Measurements from ENCODE around the gene DLGAP3. TPM values are rescaled to one million over a fixed set of nuclear protein-coding genes. Genes with fewer than 3 reads are reported as not detected.

Gene DLGAP3
- total RNA-seq, 1 experiment from 2014 or later: 1.0 TPM

DNA sequence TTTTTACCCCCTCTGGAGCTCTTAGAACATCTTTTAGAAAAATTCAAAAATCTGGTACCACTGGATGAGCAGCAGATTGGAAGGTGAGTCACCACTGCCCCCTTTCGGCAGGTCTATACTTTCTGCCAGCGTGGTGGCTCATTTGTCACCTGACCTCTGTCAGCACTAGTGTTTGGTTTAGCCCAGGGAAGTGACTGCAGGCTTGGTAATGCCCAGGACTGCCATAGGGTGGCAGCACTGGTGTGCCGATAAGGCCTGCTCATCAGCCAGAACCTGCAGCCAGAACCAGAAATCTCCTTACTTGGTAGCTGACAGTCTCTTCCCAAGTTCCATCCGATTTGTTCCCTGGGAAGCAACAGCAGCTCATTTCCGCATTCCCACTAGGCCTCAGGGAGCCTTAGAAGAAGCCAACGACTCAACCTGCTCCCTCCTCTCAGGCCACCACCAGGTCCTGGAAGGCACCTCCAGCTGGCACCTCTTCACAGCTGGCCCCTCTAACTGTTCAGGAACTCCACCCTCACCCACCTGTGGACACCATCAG is 76.7 kb downstream of the DLGAP3 start:
- peak; percentile 92 for DNase-seq
- no TSS peak for BruUV-seq (replicated peaks)
- no peak overlapping the region for H3K27ac Mint-ChIP-seq (ENCODE audit: unreplicated experiment)
- CTCF ChIA-PET: interaction anchor here (0.6 to 1.3 kb wide), 6 partner anchors 22 to 684 kb away, joined by 3 to 6 read pairs (median 4); partner anchors contain the start of gene TMEM35B
- H3K4me3 Mint-ChIP-seq (ENCODE audit: low read depth, unreplicated experiment): no peak overlapping the region
- H3K36me3 Mint-ChIP-seq (ENCODE audit: insufficient read depth, unreplicated experiment): peaks cover 27% of the 10 kb centered on the region
- peaks cover 6% of the 10 kb centered on the region for H3K4me1 Mint-ChIP-seq (ENCODE audit: low read depth, unreplicated experiment)
- intact Hi-C loops (cut with micrococcal nuclease; ENCODE audit: unreplicated experiment): loop anchor here (1.0 to 10.0 kb wide), 2 partner anchors 66 to 132 kb away; partner anchors contain the start of gene TMEM35B
- no peaks in the 10 kb centered on the region for H3K9me3 Mint-ChIP-seq (ENCODE audit: low read depth, unreplicated experiment)
- TF ChIP-seq, protein P1, sequence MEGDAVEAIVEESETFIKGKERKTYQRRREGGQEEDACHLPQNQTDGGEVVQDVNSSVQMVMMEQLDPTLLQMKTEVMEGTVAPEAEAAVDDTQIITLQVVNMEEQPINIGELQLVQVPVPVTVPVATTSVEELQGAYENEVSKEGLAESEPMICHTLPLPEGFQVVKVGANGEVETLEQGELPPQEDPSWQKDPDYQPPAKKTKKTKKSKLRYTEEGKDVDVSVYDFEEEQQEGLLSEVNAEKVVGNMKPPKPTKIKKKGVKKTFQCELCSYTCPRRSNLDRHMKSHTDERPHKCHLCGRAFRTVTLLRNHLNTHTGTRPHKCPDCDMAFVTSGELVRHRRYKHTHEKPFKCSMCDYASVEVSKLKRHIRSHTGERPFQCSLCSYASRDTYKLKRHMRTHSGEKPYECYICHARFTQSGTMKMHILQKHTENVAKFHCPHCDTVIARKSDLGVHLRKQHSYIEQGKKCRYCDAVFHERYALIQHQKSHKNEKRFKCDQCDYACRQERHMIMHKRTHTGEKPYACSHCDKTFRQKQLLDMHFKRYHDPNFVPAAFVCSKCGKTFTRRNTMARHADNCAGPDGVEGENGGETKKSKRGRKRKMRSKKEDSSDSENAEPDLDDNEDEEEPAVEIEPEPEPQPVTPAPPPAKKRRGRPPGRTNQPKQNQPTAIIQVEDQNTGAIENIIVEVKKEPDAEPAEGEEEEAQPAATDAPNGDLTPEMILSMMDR (IDR thresholded peaks at IDR 0.05; ENCODE audit: unreplicated experiment): peak; percentile 97
- H3K27me3 Mint-ChIP-seq (ENCODE audit: unreplicated experiment): no peaks in the 10 kb centered on the region

DNA sequence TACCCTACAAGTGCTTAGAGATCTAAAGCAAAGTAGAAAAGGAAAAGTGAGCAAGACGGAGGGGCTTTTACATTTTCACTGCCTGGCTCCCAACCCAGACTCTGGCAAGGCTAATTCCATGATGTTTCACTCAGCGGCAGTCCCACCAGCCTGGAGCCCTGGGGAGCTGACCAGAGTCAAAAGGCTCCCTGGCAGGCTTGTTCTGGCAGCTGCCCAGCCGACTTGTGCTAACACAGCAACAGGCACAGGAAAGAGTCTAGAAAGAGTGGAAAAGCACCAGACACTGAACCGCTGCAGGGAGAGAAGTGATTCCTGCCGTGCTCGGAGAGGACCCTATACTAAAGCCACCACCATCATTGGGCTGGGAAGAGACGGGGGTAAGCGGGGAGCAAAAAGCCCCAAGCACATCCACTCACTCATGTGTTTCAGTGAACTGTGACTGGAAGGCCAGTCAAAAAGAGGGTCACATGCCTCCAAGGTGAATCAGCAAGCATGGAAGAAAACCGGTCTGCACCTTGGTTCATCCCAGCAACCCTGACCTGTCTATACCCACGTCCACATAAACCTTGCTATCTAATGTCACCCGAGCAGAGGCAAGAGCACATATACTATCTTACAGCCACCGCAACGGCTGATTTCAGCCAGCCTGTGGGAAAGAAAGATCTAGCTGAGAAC is 77.9 kb downstream of the DLGAP3 start:
- Mint-ChIP-seq H3K36me3 (ENCODE audit: insufficient read depth, unreplicated experiment) (peaks cover 24% of the 10 kb centered on the region), H3K27ac (ENCODE audit: unreplicated experiment) (no peak overlapping the region), H3K4me1 (ENCODE audit: low read depth, unreplicated experiment) (no peaks in the 10 kb centered on the region), H3K4me3 (ENCODE audit: low read depth, unreplicated experiment) (no peak overlapping the region), H3K27me3 (ENCODE audit: unreplicated experiment) (no peaks in the 10 kb centered on the region), H3K9me3 (ENCODE audit: low read depth, unreplicated experiment) (no peaks in the 10 kb centered on the region)
- TF ChIP-seq, protein P1 (IDR thresholded peaks at IDR 0.05; ENCODE audit: unreplicated experiment): no peak
- intact Hi-C loops (cut with micrococcal nuclease; ENCODE audit: unreplicated experiment): loop anchor here (1.0 to 10.0 kb wide), 2 partner anchors 65 to 133 kb away; partner anchors contain the start of gene TMEM35B
- DNase-seq: no peak
- no TSS peak for BruUV-seq (replicated peaks)
- CTCF ChIA-PET: no interaction called here

DNA sequence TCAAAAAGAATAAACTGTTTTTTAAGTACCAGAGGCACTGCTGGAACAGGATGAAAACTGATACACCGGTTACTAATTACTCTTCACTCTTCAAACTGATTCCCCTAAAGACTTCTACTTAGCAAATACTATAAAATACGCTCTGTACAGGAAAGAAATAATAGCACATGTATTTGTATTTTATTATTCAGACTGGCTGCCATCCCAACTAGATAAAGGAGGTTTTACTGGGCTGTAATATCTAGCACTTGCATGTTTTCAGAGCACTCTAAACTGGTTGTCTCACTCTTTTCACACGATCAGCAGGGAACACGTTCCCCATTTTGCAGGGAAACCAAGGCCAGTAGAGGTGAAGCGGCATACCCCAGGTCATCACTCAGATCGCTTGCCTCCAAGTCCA is 79.1 kb downstream of the DLGAP3 start:
- H3K27ac Mint-ChIP-seq (ENCODE audit: unreplicated experiment): no peak overlapping the region
- CTCF ChIA-PET: no interaction called here
- BruUV-seq (replicated peaks): no TSS peak
- DNase-seq: no peak
- H3K9me3 Mint-ChIP-seq (ENCODE audit: low read depth, unreplicated experiment): no peaks in the 10 kb centered on the region
- no peak overlapping the region for H3K4me3 Mint-ChIP-seq (ENCODE audit: low read depth, unreplicated experiment)
- intact Hi-C loops (cut with micrococcal nuclease; ENCODE audit: unreplicated experiment): loop anchor here (10.0 kb wide), 1 partner anchor 134 kb away; the partner anchor contains the start of gene TMEM35B
- TF ChIP-seq, protein P1 (IDR thresholded peaks at IDR 0.05; ENCODE audit: unreplicated experiment): no peak
- peaks cover 19% of the 10 kb centered on the region for H3K36me3 Mint-ChIP-seq (ENCODE audit: insufficient read depth, unreplicated experiment)
- no peaks in the 10 kb centered on the region for H3K27me3 Mint-ChIP-seq (ENCODE audit: unreplicated experiment)
- H3K4me1 Mint-ChIP-seq (ENCODE audit: low read depth, unreplicated experiment): no peaks in the 10 kb centered on the region

DNA sequence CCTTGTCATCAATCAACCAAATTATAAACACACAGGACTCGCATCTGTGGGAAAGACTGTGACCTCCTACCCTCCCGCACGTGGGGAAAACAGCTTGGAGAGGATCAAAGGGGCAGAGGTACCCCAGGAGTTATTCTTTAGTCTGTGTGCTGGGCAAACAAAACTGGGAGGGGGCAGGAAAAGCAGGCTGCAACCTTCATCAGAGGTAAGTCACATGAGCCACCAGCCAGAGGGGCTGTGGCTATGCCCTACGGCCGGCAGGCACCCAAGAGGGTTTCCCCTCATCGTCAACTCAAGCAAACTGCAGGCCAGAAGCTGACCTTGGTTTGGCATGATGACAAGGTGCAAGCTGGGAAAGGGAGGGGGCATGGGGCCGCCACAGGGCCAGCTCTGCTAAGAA is 82.4 kb downstream of the DLGAP3 start:
- Mint-ChIP-seq H3K27me3 (ENCODE audit: unreplicated experiment) (no peaks in the 10 kb centered on the region), H3K4me3 (ENCODE audit: low read depth, unreplicated experiment) (no peak overlapping the region), H3K36me3 (ENCODE audit: insufficient read depth, unreplicated experiment) (no peaks in the 10 kb centered on the region), H3K9me3 (ENCODE audit: low read depth, unreplicated experiment) (no peaks in the 10 kb centered on the region), H3K27ac (ENCODE audit: unreplicated experiment) (no peak overlapping the region), H3K4me1 (ENCODE audit: low read depth, unreplicated experiment) (peaks cover 8% of the 10 kb centered on the region)
- TF ChIP-seq, protein P1 (IDR thresholded peaks at IDR 0.05; ENCODE audit: unreplicated experiment): no peak
- BruUV-seq (replicated peaks): no TSS peak
- CTCF ChIA-PET: no interaction called here
- intact Hi-C loops (cut with micrococcal nuclease; ENCODE audit: unreplicated experiment): no loop called here
- no peak for DNase-seq

All from Calu3 (cell line).